Glutamatergic neuron (in vitro differentiated cells): ENCODE results near the gene TOGARAM1. TPM values are rescaled to one million over a fixed set of nuclear protein-coding genes. Genes with fewer than 3 reads are reported as not detected.

Experiments
- DNase-seq: peaks from one replicate; pipeline ENCODE4 v3.0.0; 2022
- H3K27ac Mint-ChIP-seq: one replicate; pipeline ENCODE4 v1.8.0; 2020; ENCODE audit warnings: mild to moderate bottlenecking, mixed read lengths, inconsistent platforms; ENCODE audit not compliant: unreplicated experiment
- H3K27me3 Mint-ChIP-seq: one replicate; pipeline ENCODE4 v1.8.0; 2020; ENCODE audit warnings: mild to moderate bottlenecking, moderate library complexity, mixed read lengths, inconsistent platforms; ENCODE audit not compliant: unreplicated experiment
- H3K36me3 Mint-ChIP-seq: one replicate; pipeline ENCODE4 v1.8.0; 2020; ENCODE audit warnings: mild to moderate bottlenecking, mixed read lengths, inconsistent platforms; ENCODE audit not compliant: unreplicated experiment
- H3K4me1 Mint-ChIP-seq: one replicate; pipeline ENCODE4 v1.8.0; 2020; ENCODE audit warnings: mild to moderate bottlenecking, low read depth, mixed read lengths, inconsistent platforms; ENCODE audit not compliant: unreplicated experiment
- H3K4me3 Mint-ChIP-seq: one replicate; pipeline ENCODE4 v1.8.0; 2020; ENCODE audit warnings: mild to moderate bottlenecking, mixed read lengths, inconsistent platforms; ENCODE audit not compliant: unreplicated experiment
- H3K9me3 Mint-ChIP-seq: one replicate; pipeline ENCODE4 v1.8.0; 2020; ENCODE audit warnings: mild to moderate bottlenecking, moderate library complexity, mixed read lengths, inconsistent platforms; ENCODE audit not compliant: unreplicated experiment
- CTCF ChIP-seq: fragments of 200-600 bp; sonication (generic); IDR thresholded peaks from one replicate; pipeline ENCODE4 v1.5.0; 2021; ENCODE audit not compliant: partially characterized antibody, unreplicated experiment
- total RNA-seq: library from RNA; stranded (reverse); fragmentation: NEBNext Ultra II Directional; extraction: Animal tissue kit (Norgen Biotek cat#: 25700); gene quantifications from one replicate; pipeline ENCODE4 v1.2.1, GENCODE V29; 2021; ENCODE audit not compliant: unreplicated experiment

Gene TOGARAM1
- total RNA-seq, 1 donor from 2014 or later, result 16.7 TPM

GRCh38 chr14:44970907-44971306, 8.9 kb downstream of the TOGARAM1 start:
- peaks cover 16% of the 10 kb centered on the region for H3K36me3 Mint-ChIP-seq
- H3K4me1 Mint-ChIP-seq, result peaks cover 17% of the 10 kb centered on the region
- H3K27ac Mint-ChIP-seq, result no peak overlapping the region
- H3K4me3 Mint-ChIP-seq, result no peak overlapping the region
- TF ChIP-seq CTCF, result no peak
- H3K27me3 Mint-ChIP-seq, result no peaks in the 10 kb centered on the region
- no peak for DNase-seq
- H3K9me3 Mint-ChIP-seq, result no peaks in the 10 kb centered on the region

- Mint-ChIP-seq H3K4me1 (peaks cover 21% of the 10 kb centered on the region), H3K4me3 (no peak overlapping the region), H3K27ac (no peak overlapping the region), H3K36me3 (peaks cover 16% of the 10 kb centered on the region), H3K27me3 (no peaks in the 10 kb centered on the region), H3K9me3 (no peaks in the 10 kb centered on the region)
- TF ChIP-seq CTCF, result no peak
- no peak for DNase-seq
Observed at GRCh38 chr14:44971459-44971858, 9.5 kb downstream of the TOGARAM1 start.

GRCh38 chr14:44979273-44979672, 17.3 kb downstream of the TOGARAM1 start:
- Mint-ChIP-seq H3K36me3 (no peaks in the 10 kb centered on the region), H3K4me1 (peaks cover 10% of the 10 kb centered on the region), H3K27ac (no peak overlapping the region), H3K27me3 (peaks cover 2% of the 10 kb centered on the region), H3K9me3 (no peaks in the 10 kb centered on the region), H3K4me3 (no peak overlapping the region)
- DNase-seq, result no peak
- TF ChIP-seq CTCF, result no peak

- H3K27ac Mint-ChIP-seq, result no peak overlapping the region
- H3K27me3 Mint-ChIP-seq, result peaks cover 2% of the 10 kb centered on the region
- H3K4me1 Mint-ChIP-seq, result peaks cover 10% of the 10 kb centered on the region
- no peaks in the 10 kb centered on the region for H3K36me3 Mint-ChIP-seq
- H3K4me3 Mint-ChIP-seq, result no peak overlapping the region
- DNase-seq, result no peak
- H3K9me3 Mint-ChIP-seq, result no peaks in the 10 kb centered on the region
- TF ChIP-seq CTCF, result no peak
Observed at GRCh38 chr14:44979740-44980356, 17.9 kb downstream of the TOGARAM1 start.

- Mint-ChIP-seq H3K9me3 (no peaks in the 10 kb centered on the region), H3K27me3 (peaks cover 2% of the 10 kb centered on the region), H3K4me3 (no peak overlapping the region), H3K27ac (no peak overlapping the region), H3K4me1 (peaks cover 7% of the 10 kb centered on the region), H3K36me3 (no peaks in the 10 kb centered on the region)
- TF ChIP-seq CTCF, result no peak
- no peak for DNase-seq
Observed at GRCh38 chr14:44981198-44981597, 19.2 kb downstream of the TOGARAM1 start.
